HG03520 (cell line): ENCODE results near the gene CBFA2T3.
"Not testable (repeated sequence)": the region's sequence is repeated elsewhere in the genome, so short reads cannot be mapped to it uniquely, and the experiment has no call there.

Experiments used
- ATAC-seq: cut with Tn5 transposase; IDR thresholded peaks from one replicate; pipeline ENCODE4 v1.9.1; 2021; ENCODE audit warnings: mild to moderate bottlenecking, moderate library complexity; ENCODE audit not compliant: unreplicated experiment

CBFA2T3 gene

GRCh38 chr16:88925540-88925887 is 51.5 kb downstream of the CBFA2T3 start:
- ATAC-seq = no peak

- no peak for ATAC-seq
These were observed 52.0 kb downstream of the CBFA2T3 start for GRCh38 chr16:88924834-88925539.

- no peak for ATAC-seq
These were observed 52.8 kb downstream of the CBFA2T3 start for GRCh38 chr16:88923926-88924833.

- no peak for ATAC-seq
These were observed 53.6 kb downstream of the CBFA2T3 start for GRCh38 chr16:88923450-88923849.

GRCh38 chr16:88922826-88923410 is 54.1 kb downstream of the CBFA2T3 start:
- no peak for ATAC-seq

GRCh38 chr16:88922114-88922825 is 54.7 kb downstream of the CBFA2T3 start:
- no peak for ATAC-seq

- no peak for ATAC-seq
These were observed 55.4 kb downstream of the CBFA2T3 start for GRCh38 chr16:88921591-88921990.

- ATAC-seq = no peak
These were observed 56.1 kb downstream of the CBFA2T3 start for GRCh38 chr16:88920618-88921590.

GRCh38 chr16:88919936-88920335 is 57.1 kb downstream of the CBFA2T3 start:
- no peak for ATAC-seq

GRCh38 chr16:88918896-88919295 is 58.1 kb downstream of the CBFA2T3 start:
- not testable (repeated sequence) for ATAC-seq

- no peak for ATAC-seq
These were observed 58.9 kb downstream of the CBFA2T3 start for GRCh38 chr16:88917915-88918627.

- ATAC-seq = no peak
These were observed 59.7 kb downstream of the CBFA2T3 start for GRCh38 chr16:88917146-88917914.

GRCh38 chr16:88915639-88916327 is 61.2 kb downstream of the CBFA2T3 start:
- no peak for ATAC-seq

- no peak for ATAC-seq
These were observed 62.1 kb downstream of the CBFA2T3 start for GRCh38 chr16:88914750-88915368.

GRCh38 chr16:88913870-88914269 is 63.1 kb downstream of the CBFA2T3 start:
- ATAC-seq = no peak

- ATAC-seq = no peak
These were observed 63.9 kb downstream of the CBFA2T3 start for GRCh38 chr16:88913001-88913612.

GRCh38 chr16:88912556-88912955 is 64.5 kb downstream of the CBFA2T3 start:
- no peak for ATAC-seq
